ENCODE results near the gene NIP7.

DNA sequence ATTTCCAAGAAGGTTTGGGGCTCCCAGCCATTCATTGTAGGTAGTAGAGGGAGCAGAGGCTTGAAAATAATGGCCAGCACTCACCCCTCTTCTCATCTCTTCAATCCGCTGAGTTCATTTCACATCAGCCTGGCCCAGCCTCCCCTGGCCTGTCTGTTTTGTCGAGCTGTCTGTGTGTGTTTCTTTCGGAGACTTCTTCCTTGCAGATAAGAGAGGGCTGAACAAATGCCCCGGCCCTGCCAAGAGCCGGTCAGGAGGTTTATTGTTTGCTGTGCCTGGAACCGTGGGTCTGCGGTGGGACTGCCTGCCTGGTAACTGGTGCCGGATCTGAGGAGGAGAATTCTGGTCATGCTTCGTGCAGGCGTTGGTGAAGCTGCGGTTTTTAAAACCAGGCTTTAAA is 25.0 kb upstream of the NIP7 start:
- TF ChIP-seq, protein P1, sequence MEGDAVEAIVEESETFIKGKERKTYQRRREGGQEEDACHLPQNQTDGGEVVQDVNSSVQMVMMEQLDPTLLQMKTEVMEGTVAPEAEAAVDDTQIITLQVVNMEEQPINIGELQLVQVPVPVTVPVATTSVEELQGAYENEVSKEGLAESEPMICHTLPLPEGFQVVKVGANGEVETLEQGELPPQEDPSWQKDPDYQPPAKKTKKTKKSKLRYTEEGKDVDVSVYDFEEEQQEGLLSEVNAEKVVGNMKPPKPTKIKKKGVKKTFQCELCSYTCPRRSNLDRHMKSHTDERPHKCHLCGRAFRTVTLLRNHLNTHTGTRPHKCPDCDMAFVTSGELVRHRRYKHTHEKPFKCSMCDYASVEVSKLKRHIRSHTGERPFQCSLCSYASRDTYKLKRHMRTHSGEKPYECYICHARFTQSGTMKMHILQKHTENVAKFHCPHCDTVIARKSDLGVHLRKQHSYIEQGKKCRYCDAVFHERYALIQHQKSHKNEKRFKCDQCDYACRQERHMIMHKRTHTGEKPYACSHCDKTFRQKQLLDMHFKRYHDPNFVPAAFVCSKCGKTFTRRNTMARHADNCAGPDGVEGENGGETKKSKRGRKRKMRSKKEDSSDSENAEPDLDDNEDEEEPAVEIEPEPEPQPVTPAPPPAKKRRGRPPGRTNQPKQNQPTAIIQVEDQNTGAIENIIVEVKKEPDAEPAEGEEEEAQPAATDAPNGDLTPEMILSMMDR (conservative IDR thresholded peaks at IDR 0.05) = no peak
- TF ChIP-seq ZFX (IDR thresholded peaks at IDR 0.05) = no peak
